GM23248 (cell line): Measurements from ENCODE around the gene CARD18.

Experiments used
- EZH2 ChIP-seq: fragments of 200-600 bp; sonication (generic); IDR thresholded peaks from 2 replicates; pipeline ENCODE4 v1.6.1; 2018; ENCODE audit warnings: antibody characterized with exemption, mild to moderate bottlenecking; ENCODE audit not compliant: insufficient read depth, poor library complexity, severe bottlenecking
- EZH2phosphoT487 ChIP-seq: fragments of 200-600 bp; sonication (generic); IDR thresholded peaks from 2 replicates; pipeline ENCODE4 v1.6.1; 2018; ENCODE audit warnings: antibody characterized with exemption, moderate library complexity, mild to moderate bottlenecking, low read depth; ENCODE audit not compliant: insufficient read depth

DNA sequence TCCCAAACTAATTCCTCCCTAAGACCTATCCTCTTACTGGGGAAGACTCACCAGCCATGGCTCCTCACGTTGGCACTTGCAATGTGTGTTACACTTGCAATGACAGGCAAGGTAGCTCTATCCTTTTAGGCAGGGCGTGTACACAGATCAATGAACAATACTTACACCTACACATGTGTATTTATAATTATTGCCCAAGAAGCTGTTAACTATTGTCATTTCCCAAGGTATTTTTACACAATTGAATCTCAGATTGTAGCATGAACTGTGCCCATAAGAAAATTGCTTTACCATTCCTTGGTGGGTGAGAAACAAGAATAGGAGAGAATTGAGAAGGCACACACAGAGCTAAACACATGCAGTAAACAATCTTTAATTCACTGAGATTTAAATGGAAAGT, at the start of gene CARD18:
- TF ChIP-seq EZH2 (no peak), EZH2phosphoT487 (no peak)
